GM23338 (cell line): ENCODE results near the gene GOLGB1.

Experiments used
- CTCF ChIP-seq, 2 experiments: fragments of 200-600 bp in 1 of 2; sonication (generic) in 1 of 2; conservative IDR thresholded peaks; 2 replicates each; pipeline versions ENCODE4 v1.5.1 to v1.6.1; 2016 to 2017; ENCODE audit warnings: antibody characterized with exemption in 2 of 2, low read depth in 2 of 2, mild to moderate bottlenecking in 2 of 2, moderate library complexity in 1 of 2
- POLR2AphosphoS5 ChIP-seq: IDR thresholded peaks from 2 replicates; pipeline ENCODE4 v1.6.1; 2016; ENCODE audit warnings: antibody characterized with exemption, low read depth

- TF ChIP-seq POLR2AphosphoS5 (no peak), CTCF (conservative IDR thresholded peaks at IDR 0.05; ENCODE audit: low read depth in 2 of 2) (no peak)
Measured at GRCh38 chr3:121723485-121723884, 26.1 kb downstream of the GOLGB1 start.
